Vagina (tissue), 2 donors: ENCODE measurements around the gene DPH7.

Experiments
- CTCF ChIP-seq, 3 experiments: fragments of 450-650 bp in 2 of 3; fragments of 200-600 bp in 1 of 3; sonication (generic) in 1 of 3; IDR thresholded peaks; one replicate each; pipeline ENCODE4 v1.5.1; 2017 to 2019; ENCODE audit warnings: antibody characterized with exemption in 3 of 3, mild to moderate bottlenecking in 2 of 3, moderate library complexity in 2 of 3
- POLR2A ChIP-seq, 2 donors: fragments of 450-650 bp; IDR thresholded peaks; one replicate each; pipeline ENCODE4 v1.6.1; 2017; ENCODE audit warnings: antibody characterized with exemption in 2 of 2, mild to moderate bottlenecking in 2 of 2, moderate library complexity in 2 of 2
- POLR2AphosphoS5 ChIP-seq, 2 donors: sonication (generic); formaldehyde crosslinking; IDR thresholded peaks; one replicate each; pipeline ENCODE4 v1.9.0; 2017; ENCODE audit warnings: antibody characterized with exemption in 2 of 2, mild to moderate bottlenecking in 2 of 2, low read depth in 1 of 2; ENCODE audit not compliant: insufficient read depth in 1 of 2

GRCh38 chr9:137519553-137519952 is 59.2 kb downstream of the DPH7 start:
- TF ChIP-seq CTCF (IDR thresholded peaks at IDR 0.05) = no peak
- TF ChIP-seq POLR2AphosphoS5 (IDR thresholded peaks at IDR 0.05; ENCODE audit: insufficient read depth in 1 of 2, low read depth in 1 of 2) = no peak
- no peak for TF ChIP-seq POLR2A (IDR thresholded peaks at IDR 0.05)
